Kidney (tissue), 14 donors: Measurements from ENCODE around the gene WDR48. TPM values are rescaled to one million over a fixed set of nuclear protein-coding genes. Genes with fewer than 3 reads are reported as not detected.

Experiments used
- DNase-seq, 5 donors: peaks; one replicate each; pipeline ENCODE4 v3.0.0-alpha.2; 2013 to 2020
- FAIRE-seq: peaks from 2 replicates; lab custom pipeline; 2012; peaks lifted over from hg19 to GRCh38; lab: Jason Lieb, UNC
- H3K27ac ChIP-seq, 2 donors: one replicate each; pipeline ENCODE4 v1.7.0; 2013; ENCODE audit warnings: low read depth in 2 of 2, low read length in 2 of 2, inconsistent platforms in 1 of 2
- H3K27me3 ChIP-seq: one replicate; pipeline ENCODE4 v1.7.1; 2013; ENCODE audit warnings: low read length, inconsistent platforms; ENCODE audit not compliant: control insufficient read depth, insufficient read depth
- H3K36me3 ChIP-seq, 3 donors: one replicate each; pipeline versions ENCODE4 v1.7.0 to v1.7.1; 2013; ENCODE audit warnings: low read length in 3 of 3, control low read depth in 1 of 3, inconsistent platforms in 1 of 3; ENCODE audit not compliant: insufficient read depth in 3 of 3, control insufficient read depth in 2 of 3
- H3K4me1 ChIP-seq, 3 donors: one replicate each; pipeline versions ENCODE4 v1.7.0 to v1.7.1; 2013; ENCODE audit warnings: low read length in 3 of 3, inconsistent platforms in 1 of 3, low read depth in 1 of 3; ENCODE audit not compliant: control insufficient read depth in 2 of 3, insufficient read depth in 2 of 3
- H3K4me3 ChIP-seq, 3 donors: one replicate each; pipeline versions ENCODE4 v1.7.0 to v1.8.1; 2013; ENCODE audit warnings: low read length in 3 of 3, control low read depth in 1 of 3, inconsistent platforms in 1 of 3
- H3K9ac ChIP-seq, 3 donors: one replicate each; pipeline versions ENCODE4 v1.7.0 to v1.7.1; 2013; ENCODE audit warnings: low read length in 3 of 3, control low read depth in 1 of 3, inconsistent platforms in 1 of 3
- H3K9me3 ChIP-seq, 3 donors: one replicate each; pipeline versions ENCODE4 v1.7.0 to v1.7.1; 2013; ENCODE audit warnings: low read length in 3 of 3, control low read depth in 1 of 3, inconsistent platforms in 1 of 3; ENCODE audit not compliant: control insufficient read depth in 2 of 3, insufficient read depth in 1 of 3
- intact Hi-C: fragments of 100-400 bp; cut with DNase I; formaldehyde crosslinking; loops from one replicate; pipeline ENCODE4 v1.11.1; 2022
- polyA plus RNA-seq: library from polyadenylated mRNA; stranded (reverse); fragments of 350-450 nt; fragmentation: Illumina TruSeq; extraction: RNeasy Lipid Tissue Mini Kit (QIAGEN cat#74804); gene quantifications from one replicate; pipeline ENCODE4 v1.2.3, GENCODE V29; 2014; ENCODE audit warnings: low read depth, low replicate concordance; ENCODE audit not compliant: insufficient read depth
- total RNA-seq: library from RNA; stranded (reverse); fragmentation: NEBNext Ultra II Directional; extraction: Animal tissue kit (Norgen Biotek cat#: 25700); gene quantifications from one replicate; pipeline ENCODE4 v1.2.1, GENCODE V29; 2021
- TF ChIP-seq, protein P1 (sequence below): IDR thresholded peaks from 3 replicates; pipeline ENCODE4 v1.5.1; 2012; ENCODE audit warnings: mild to moderate bottlenecking, moderate library complexity, borderline replicate concordance; ENCODE audit not compliant: insufficient read depth; ENCODE audit errors: extremely low read depth
- donor health status: control.
- donor health status: control.
- donor health status: control.
- donor health status: control.
- donor health status: control.
- donor health status: DM: yes; HTN: yes; CAD: no.
- donor health status: Normal renal cell carcinoma (clear cell type).

The WDR48 gene
- total and polyA plus RNA-seq, 2 donors from 2014 or later: 21.0 to 48.3 TPM

DNA sequence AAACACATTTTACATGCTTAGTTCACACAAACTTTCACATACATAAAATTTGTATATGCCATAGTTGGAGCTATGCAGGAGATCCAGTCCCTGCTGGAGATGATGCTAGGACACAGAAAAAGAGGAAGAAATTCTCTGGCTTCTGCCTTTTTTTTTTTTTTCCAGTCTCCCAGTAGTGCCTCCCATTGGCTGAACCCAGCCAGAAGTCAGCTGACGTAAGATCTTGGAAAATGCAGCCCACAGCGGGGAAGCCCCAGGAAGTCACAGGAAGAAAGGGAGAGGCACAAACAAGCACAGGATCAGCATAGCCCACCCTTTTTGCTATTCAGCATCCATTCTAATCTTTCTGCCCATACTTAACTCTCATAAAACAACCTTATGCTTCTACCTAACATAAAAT lies 38.5 kb upstream of the WDR48 start:
- H3K9ac ChIP-seq: no peak overlapping the region
- no peak overlapping the region for H3K4me3 ChIP-seq
- H3K36me3 ChIP-seq: no peaks in the 10 kb centered on the region
- H3K9me3 ChIP-seq: no peaks in the 10 kb centered on the region
- FAIRE-seq (no peak), DNase-seq (no peak)
- no peaks in the 10 kb centered on the region for H3K4me1 ChIP-seq
- H3K27ac ChIP-seq: no peak overlapping the region
- intact Hi-C loops: no loop called here
- TF ChIP-seq, protein P1, sequence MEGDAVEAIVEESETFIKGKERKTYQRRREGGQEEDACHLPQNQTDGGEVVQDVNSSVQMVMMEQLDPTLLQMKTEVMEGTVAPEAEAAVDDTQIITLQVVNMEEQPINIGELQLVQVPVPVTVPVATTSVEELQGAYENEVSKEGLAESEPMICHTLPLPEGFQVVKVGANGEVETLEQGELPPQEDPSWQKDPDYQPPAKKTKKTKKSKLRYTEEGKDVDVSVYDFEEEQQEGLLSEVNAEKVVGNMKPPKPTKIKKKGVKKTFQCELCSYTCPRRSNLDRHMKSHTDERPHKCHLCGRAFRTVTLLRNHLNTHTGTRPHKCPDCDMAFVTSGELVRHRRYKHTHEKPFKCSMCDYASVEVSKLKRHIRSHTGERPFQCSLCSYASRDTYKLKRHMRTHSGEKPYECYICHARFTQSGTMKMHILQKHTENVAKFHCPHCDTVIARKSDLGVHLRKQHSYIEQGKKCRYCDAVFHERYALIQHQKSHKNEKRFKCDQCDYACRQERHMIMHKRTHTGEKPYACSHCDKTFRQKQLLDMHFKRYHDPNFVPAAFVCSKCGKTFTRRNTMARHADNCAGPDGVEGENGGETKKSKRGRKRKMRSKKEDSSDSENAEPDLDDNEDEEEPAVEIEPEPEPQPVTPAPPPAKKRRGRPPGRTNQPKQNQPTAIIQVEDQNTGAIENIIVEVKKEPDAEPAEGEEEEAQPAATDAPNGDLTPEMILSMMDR: no peak
- H3K27me3 ChIP-seq: no peaks in the 10 kb centered on the region

DNA sequence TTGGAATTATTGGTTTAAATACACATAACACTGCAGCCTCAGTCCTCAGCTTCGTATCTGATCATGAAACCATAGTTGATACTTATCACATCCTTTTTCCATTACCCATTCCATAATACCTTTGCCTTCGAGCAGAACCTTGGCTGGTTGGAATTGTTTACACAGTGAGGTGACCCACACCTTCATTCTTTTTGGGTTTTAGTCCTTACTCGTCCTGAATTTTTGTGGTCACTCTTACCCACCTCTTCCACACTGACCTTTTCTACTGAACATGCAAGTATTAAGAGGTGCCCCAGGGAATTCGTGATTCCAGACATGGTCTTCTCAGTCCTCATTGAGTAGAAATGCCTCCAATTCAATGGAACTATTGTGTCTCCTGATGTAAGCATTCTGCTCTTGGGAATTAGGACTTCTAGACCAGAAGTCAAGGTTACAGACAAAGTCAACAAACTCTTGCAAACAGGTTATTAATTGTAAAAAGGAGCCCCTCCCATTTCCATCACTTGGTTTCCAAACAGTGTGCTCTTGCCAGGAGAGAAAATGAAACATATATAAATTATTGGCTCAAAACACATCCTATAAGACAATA lies 37.8 kb upstream of the WDR48 start:
- Histone ChIP-seq H3K36me3 (no peaks in the 10 kb centered on the region), H3K27ac (no peak overlapping the region), H3K9me3 (no peaks in the 10 kb centered on the region), H3K27me3 (no peaks in the 10 kb centered on the region), H3K4me1 (no peaks in the 10 kb centered on the region), H3K9ac (no peak overlapping the region), H3K4me3 (no peak overlapping the region)
- intact Hi-C loops: no loop called here
- TF ChIP-seq, protein P1: no peak
- FAIRE-seq: no peak
- no peak for DNase-seq

DNA sequence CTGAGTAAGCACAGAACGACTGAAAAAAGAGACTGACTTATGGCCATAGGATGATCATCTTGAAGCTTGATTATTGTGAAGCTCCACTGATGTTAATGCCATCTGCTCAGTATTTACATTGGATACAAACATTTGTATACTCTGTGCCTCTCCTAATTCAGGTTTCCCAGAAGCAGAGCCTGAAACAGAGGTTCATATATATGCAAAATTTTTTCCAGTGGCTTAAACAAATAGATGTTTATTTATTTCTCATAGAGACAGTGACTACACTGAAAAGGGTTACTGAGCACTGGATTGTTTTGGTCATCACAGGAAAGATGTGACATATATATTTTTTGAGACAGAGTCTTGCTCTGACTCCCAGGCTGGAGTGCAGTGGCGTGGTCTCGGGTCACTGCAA lies 36.4 kb upstream of the WDR48 start:
- Histone ChIP-seq H3K27ac (no peak overlapping the region), H3K9ac (no peak overlapping the region), H3K27me3 (no peaks in the 10 kb centered on the region), H3K4me3 (no peak overlapping the region), H3K36me3 (no peaks in the 10 kb centered on the region), H3K4me1 (no peaks in the 10 kb centered on the region), H3K9me3 (no peaks in the 10 kb centered on the region)
- intact Hi-C loops: no loop called here
- FAIRE-seq: no peak
- DNase-seq: no peak
- TF ChIP-seq, protein P1: no peak

DNA sequence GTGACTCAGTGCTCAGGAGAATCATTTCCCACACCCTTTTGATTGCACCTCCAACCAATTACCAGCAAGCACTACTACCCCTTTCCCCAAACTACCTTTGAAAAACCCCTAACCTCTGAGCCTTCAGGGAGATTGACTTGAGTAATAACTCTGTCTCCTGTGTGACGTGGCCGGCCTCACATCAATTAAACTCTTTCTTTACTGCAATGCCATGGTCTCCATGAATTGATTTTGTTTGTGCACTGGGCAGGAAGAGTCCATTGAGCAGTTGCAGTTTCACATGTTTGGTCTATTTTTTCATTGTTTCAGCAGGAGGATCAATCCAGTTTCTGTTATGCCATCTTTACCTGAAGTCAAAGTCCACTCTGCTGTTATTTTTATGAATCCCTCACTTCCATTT lies 32.5 kb upstream of the WDR48 start:
- no peak for FAIRE-seq
- no peaks in the 10 kb centered on the region for H3K36me3 ChIP-seq
- intact Hi-C loops: no loop called here
- no peak overlapping the region for H3K9ac ChIP-seq
- no peaks in the 10 kb centered on the region for H3K9me3 ChIP-seq
- H3K27ac ChIP-seq: no peak overlapping the region
- H3K27me3 ChIP-seq: no peaks in the 10 kb centered on the region
- H3K4me3 ChIP-seq: no peak overlapping the region
- DNase-seq: no peak
- H3K4me1 ChIP-seq: no peaks in the 10 kb centered on the region
- TF ChIP-seq, protein P1: no peak
